NCI-H1092 (cell line): Measurements from ENCODE around the gene FERMT3.

ENCODE experiments used
- DNase-seq: peaks from one replicate; lab custom pipeline; 2025; lab: John Stamatoyannopoulos, UW

Gene FERMT3

GRCh38 chr11:64264371-64264852 is 57.9 kb downstream of the FERMT3 start:
- DNase-seq: no peak

- DNase-seq: no peak
Measured at GRCh38 chr11:64265176-64266160, 58.9 kb downstream of the FERMT3 start.

DNA sequence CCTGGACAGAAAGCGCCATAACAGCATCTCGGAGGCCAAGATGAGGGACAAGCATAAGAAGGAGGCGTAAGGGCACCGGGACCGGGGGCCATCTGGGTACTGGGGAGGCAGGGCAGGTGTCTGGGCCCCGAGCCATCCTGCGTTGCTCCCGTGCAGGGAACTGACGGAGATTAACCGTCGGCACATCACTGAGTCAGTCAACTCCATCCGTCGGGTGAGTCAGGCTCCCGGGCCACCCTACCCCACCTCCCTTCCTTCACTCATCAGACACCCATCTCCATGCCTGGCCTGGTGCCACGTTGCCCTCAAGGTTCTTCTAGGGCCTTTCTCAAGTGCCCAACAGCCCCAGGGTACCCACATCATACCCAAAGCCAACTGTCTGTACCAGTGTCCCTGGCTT is 59.8 kb downstream of the FERMT3 start:
- no peak for DNase-seq

DNA sequence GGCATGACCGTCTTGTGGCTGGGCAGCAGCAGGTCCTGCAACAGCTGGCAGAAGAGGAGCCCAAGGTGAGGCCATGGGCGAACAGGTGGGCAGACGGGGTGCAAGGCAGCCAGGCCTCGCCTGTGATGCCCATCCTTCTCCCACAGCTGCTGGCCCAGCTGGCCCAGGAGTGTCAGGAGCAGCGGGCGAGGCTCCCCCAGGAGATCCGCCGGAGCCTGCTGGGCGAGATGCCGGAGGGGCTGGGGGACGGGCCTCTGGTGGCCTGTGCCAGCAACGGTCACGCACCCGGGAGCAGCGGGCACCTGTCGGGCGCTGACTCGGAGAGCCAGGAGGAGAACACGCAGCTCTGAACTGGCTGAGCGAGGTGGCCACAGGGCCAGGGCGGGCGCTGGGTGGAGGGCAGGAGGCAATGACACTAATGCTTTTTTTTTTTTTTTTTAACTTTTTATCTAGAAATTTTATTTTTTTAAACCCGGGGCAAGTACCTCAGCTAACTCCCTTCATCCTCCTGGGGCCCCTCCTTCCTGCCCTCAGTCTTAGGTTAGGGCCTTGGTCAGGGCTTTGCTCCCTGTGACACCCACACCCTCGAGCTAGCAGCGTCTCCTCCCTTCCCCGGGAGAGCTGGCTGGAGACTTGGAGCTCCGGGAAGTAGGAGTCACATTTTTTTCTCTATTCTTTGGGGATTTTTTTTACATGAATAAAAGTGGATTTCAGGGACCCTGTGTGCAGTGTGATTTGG is 60.9 kb downstream of the FERMT3 start:
- peak; percentile 41 for DNase-seq

- no peak for DNase-seq
Measured at GRCh38 chr11:64268025-64268892, 61.7 kb downstream of the FERMT3 start.

- DNase-seq: no peak
Measured at GRCh38 chr11:64268893-64269539, 62.5 kb downstream of the FERMT3 start.

- DNase-seq: peak; percentile 100
Measured at GRCh38 chr11:64269540-64270220, 63.2 kb downstream of the FERMT3 start.
